Glutamatergic neuron (in vitro differentiated cells): ENCODE measurements around the gene HPSE2. TPM values are rescaled to one million over a fixed set of nuclear protein-coding genes. Genes with fewer than 3 reads are reported as not detected.

Experiments used
- DNase-seq: peaks from one replicate; pipeline ENCODE4 v3.0.0; 2022
- H3K27ac Mint-ChIP-seq: one replicate; pipeline ENCODE4 v1.8.0; 2020; ENCODE audit warnings: mild to moderate bottlenecking, mixed read lengths, inconsistent platforms; ENCODE audit not compliant: unreplicated experiment
- H3K27me3 Mint-ChIP-seq: one replicate; pipeline ENCODE4 v1.8.0; 2020; ENCODE audit warnings: mild to moderate bottlenecking, moderate library complexity, mixed read lengths, inconsistent platforms; ENCODE audit not compliant: unreplicated experiment
- H3K36me3 Mint-ChIP-seq: one replicate; pipeline ENCODE4 v1.8.0; 2020; ENCODE audit warnings: mild to moderate bottlenecking, mixed read lengths, inconsistent platforms; ENCODE audit not compliant: unreplicated experiment
- H3K4me1 Mint-ChIP-seq: one replicate; pipeline ENCODE4 v1.8.0; 2020; ENCODE audit warnings: mild to moderate bottlenecking, low read depth, mixed read lengths, inconsistent platforms; ENCODE audit not compliant: unreplicated experiment
- H3K4me3 Mint-ChIP-seq: one replicate; pipeline ENCODE4 v1.8.0; 2020; ENCODE audit warnings: mild to moderate bottlenecking, mixed read lengths, inconsistent platforms; ENCODE audit not compliant: unreplicated experiment
- H3K9me3 Mint-ChIP-seq: one replicate; pipeline ENCODE4 v1.8.0; 2020; ENCODE audit warnings: mild to moderate bottlenecking, moderate library complexity, mixed read lengths, inconsistent platforms; ENCODE audit not compliant: unreplicated experiment
- total RNA-seq: library from RNA; stranded (reverse); fragmentation: NEBNext Ultra II Directional; extraction: Animal tissue kit (Norgen Biotek cat#: 25700); gene quantifications from one replicate; pipeline ENCODE4 v1.2.1, GENCODE V29; 2021; ENCODE audit not compliant: unreplicated experiment
- TF ChIP-seq, protein P1 (sequence below): fragments of 200-600 bp; sonication (generic); IDR thresholded peaks from one replicate; pipeline ENCODE4 v1.5.0; 2021; ENCODE audit not compliant: partially characterized antibody, unreplicated experiment

The HPSE2 gene
- total RNA-seq, 1 donor from 2014 or later: not detected

GRCh38 chr10:98613446-98613845 lies 622.2 kb downstream of the HPSE2 start:
- H3K27me3 Mint-ChIP-seq: no peaks in the 10 kb centered on the region
- H3K4me3 Mint-ChIP-seq: no peak overlapping the region
- no peaks in the 10 kb centered on the region for H3K4me1 Mint-ChIP-seq
- H3K36me3 Mint-ChIP-seq: no peaks in the 10 kb centered on the region
- TF ChIP-seq, protein P1, sequence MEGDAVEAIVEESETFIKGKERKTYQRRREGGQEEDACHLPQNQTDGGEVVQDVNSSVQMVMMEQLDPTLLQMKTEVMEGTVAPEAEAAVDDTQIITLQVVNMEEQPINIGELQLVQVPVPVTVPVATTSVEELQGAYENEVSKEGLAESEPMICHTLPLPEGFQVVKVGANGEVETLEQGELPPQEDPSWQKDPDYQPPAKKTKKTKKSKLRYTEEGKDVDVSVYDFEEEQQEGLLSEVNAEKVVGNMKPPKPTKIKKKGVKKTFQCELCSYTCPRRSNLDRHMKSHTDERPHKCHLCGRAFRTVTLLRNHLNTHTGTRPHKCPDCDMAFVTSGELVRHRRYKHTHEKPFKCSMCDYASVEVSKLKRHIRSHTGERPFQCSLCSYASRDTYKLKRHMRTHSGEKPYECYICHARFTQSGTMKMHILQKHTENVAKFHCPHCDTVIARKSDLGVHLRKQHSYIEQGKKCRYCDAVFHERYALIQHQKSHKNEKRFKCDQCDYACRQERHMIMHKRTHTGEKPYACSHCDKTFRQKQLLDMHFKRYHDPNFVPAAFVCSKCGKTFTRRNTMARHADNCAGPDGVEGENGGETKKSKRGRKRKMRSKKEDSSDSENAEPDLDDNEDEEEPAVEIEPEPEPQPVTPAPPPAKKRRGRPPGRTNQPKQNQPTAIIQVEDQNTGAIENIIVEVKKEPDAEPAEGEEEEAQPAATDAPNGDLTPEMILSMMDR: no peak
- DNase-seq: no peak
- H3K9me3 Mint-ChIP-seq: no peaks in the 10 kb centered on the region
- no peak overlapping the region for H3K27ac Mint-ChIP-seq

DNA sequence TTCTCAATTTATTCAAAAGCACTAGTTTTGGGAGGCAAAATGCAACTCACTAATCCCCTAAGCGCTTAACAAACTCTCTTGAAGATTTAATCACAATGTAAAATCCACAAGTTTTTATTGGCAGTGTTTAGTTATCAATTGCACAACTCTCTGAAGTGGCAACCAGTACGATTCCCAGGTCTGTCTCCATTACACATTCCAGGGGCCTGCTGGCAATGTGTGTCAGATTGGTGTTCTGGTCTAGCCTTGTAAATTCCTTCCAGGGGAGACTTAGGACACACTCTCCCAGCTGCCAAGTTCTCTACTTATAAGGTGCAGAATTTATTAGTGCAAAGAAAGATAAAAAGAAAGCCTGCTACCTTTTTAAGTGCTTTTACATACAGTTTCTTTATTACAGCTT lies 624.2 kb downstream of the HPSE2 start:
- no peaks in the 10 kb centered on the region for H3K27me3 Mint-ChIP-seq
- H3K9me3 Mint-ChIP-seq: no peaks in the 10 kb centered on the region
- H3K4me3 Mint-ChIP-seq: no peak overlapping the region
- DNase-seq: no peak
- no peak overlapping the region for H3K27ac Mint-ChIP-seq
- H3K36me3 Mint-ChIP-seq: no peaks in the 10 kb centered on the region
- peaks cover 3% of the 10 kb centered on the region for H3K4me1 Mint-ChIP-seq
- TF ChIP-seq, protein P1: no peak

- Mint-ChIP-seq H3K36me3 (no peaks in the 10 kb centered on the region), H3K4me3 (no peak overlapping the region), H3K9me3 (no peaks in the 10 kb centered on the region), H3K4me1 (peaks cover 3% of the 10 kb centered on the region), H3K27ac (no peak overlapping the region), H3K27me3 (no peaks in the 10 kb centered on the region)
- no peak for DNase-seq
- TF ChIP-seq, protein P1: no peak
Measured at GRCh38 chr10:98610836-98611235, 624.8 kb downstream of the HPSE2 start.

DNA sequence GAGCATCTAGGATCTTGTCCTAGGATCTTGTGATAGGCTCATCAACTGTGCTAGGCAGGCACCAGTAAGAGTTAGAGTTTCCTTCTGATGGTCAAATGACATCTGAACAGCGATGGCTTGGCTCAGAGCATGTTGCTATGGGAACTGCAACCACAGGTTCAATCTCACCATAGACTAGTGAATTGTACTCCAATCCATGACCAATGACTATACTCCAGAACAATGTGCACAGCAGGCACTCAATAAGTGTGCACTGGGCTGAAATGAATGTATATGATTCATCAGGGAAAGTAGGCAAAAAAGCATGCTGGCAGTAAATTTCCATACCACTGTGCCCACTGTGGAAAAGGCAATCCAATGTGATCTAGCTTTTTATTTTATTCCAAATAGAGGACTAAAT lies 625.4 kb downstream of the HPSE2 start:
- H3K27ac Mint-ChIP-seq: no peak overlapping the region
- H3K9me3 Mint-ChIP-seq: no peaks in the 10 kb centered on the region
- no peaks in the 10 kb centered on the region for H3K27me3 Mint-ChIP-seq
- TF ChIP-seq, protein P1: no peak
- DNase-seq: no peak
- peaks cover 3% of the 10 kb centered on the region for H3K4me1 Mint-ChIP-seq
- H3K4me3 Mint-ChIP-seq: no peak overlapping the region
- no peaks in the 10 kb centered on the region for H3K36me3 Mint-ChIP-seq

GRCh38 chr10:98609265-98609664 lies 626.4 kb downstream of the HPSE2 start:
- no peak overlapping the region for H3K27ac Mint-ChIP-seq

More at GRCh38 chr10:98609265-98609664, 626.4 kb downstream of the HPSE2 start:
- no peak overlapping the region for H3K4me3 Mint-ChIP-seq
- no peaks in the 10 kb centered on the region for H3K9me3 Mint-ChIP-seq
- DNase-seq: no peak
- H3K36me3 Mint-ChIP-seq: no peaks in the 10 kb centered on the region
- TF ChIP-seq, protein P1: no peak
- no peaks in the 10 kb centered on the region for H3K27me3 Mint-ChIP-seq
- peaks cover 3% of the 10 kb centered on the region for H3K4me1 Mint-ChIP-seq
